T47D (cell line): Measurements from ENCODE around the gene EPHB3.
"Not testable (repeated sequence)": the region's sequence is repeated elsewhere in the genome, so short reads cannot be mapped to it uniquely, and the experiment has no call there.

Experiments
- DNase-seq, 2 experiments: peaks; one replicate each; pipeline versions ENCODE4 v3.0.0 to v3.0.0-alpha.2; 2011 to 2012; ENCODE audit warnings: low read depth in 1 of 2, low spot score in 1 of 2
- JUND ChIP-seq: IDR thresholded peaks from 2 replicates; pipeline ENCODE4 v1.6.1; 2012; ENCODE audit warnings: low read depth
- in situ Hi-C: cut with HindIII; loops from 2 replicates; pipeline ENCODE4 v1.10.0; 2016; ENCODE audit warnings: low sequenced_read_pairs, low pct_unique_long_range_greater_than_20kb

The EPHB3 gene

GRCh38 chr3:184602372-184603150 lies 41.0 kb downstream of the EPHB3 start:
- DNase-seq, result peak; percentile 35 to 72
- in situ Hi-C loops, result no loop called here

DNA sequence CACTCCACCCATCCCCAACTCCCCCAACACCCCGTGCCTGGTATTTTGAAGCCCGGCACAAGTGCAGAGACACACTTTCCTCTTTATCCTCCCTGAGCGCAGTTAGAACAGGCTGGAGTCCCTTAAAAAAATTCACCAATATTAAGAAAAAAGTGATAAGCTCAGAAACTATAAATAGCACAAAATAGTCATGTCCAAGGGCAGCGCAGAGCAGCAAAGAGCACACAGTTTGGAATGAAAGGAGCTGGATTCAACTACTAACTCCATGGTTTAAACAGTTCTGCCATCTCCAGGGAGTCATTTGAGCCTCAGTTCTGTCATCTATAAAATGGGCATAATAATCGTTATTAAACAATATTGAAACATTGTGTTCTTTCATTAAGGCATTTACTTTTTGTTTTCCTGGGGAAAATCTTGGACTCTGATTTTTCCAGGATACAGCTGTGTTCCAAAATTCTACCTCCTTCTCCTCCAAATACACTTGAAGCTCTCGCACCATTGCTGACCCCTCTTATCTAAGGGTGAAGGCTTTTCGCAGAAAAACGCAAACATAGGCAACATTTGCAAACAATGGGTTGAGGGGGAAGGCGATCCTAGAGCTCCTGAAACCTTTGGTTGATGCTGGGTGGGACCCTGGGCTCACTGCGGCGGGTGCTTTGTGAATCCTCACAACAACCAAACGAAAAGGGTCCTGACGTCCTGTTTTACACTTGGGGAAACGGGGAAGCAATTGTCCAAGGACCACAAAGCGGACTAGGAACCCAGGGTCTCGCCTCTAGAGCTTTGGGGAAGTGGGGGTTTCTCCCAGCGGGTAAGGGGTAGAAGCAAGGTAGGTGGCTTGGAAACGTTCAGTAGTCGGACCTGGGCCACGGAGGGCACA lies 41.8 kb downstream of the EPHB3 start:
- in situ Hi-C loops, result no loop called here
- TF ChIP-seq JUND, result no peak
- no peak for DNase-seq

More at GRCh38 chr3:184602372-184603150, 41.0 kb downstream of the EPHB3 start:
- no peak for TF ChIP-seq JUND

GRCh38 chr3:184604039-184604601 lies 42.5 kb downstream of the EPHB3 start:
- in situ Hi-C loops, result no loop called here
- TF ChIP-seq JUND, result no peak
- peak in 1 of 2 experiments; percentile 70 for DNase-seq

DNA sequence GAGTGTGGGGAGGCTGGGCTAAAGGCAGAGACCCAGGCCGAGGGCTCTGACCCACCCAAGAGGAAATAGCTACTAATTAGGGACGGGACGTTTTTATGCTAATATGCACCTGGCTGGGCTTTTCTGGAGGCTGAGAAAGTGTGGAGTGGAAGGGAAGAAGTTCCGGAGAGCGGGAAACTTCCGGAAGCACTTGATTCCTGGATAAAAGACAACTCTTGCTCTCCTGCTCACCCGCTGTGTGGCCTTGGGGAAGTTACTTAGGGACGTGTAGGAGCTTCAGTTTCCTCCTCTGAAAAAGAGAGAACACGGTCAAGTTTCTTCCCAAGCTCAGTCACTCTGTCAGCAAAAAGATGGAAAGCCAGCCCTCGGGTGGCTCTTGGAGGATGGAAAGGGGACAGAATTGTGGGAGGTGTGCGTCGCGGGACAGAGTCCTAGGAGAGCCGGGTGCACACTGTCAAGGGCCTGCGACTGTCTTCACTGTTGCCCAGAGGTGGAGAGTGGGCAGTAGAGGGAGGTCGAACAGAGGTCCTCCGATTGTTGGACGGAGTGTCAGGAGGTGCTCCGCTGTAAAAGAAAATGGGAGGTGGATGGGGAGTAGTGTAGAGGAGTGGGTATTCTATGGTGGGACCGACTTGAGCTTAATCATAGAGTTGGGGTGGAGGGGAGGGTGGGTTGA lies 43.2 kb downstream of the EPHB3 start:
- peak; percentile 48 to 75 for DNase-seq
- in situ Hi-C loops, result no loop called here
- TF ChIP-seq JUND, result no peak

- in situ Hi-C loops, result no loop called here
- TF ChIP-seq JUND, result no peak
- no peak for DNase-seq
These were observed 46.6 kb downstream of the EPHB3 start for GRCh38 chr3:184608209-184608608.

DNA sequence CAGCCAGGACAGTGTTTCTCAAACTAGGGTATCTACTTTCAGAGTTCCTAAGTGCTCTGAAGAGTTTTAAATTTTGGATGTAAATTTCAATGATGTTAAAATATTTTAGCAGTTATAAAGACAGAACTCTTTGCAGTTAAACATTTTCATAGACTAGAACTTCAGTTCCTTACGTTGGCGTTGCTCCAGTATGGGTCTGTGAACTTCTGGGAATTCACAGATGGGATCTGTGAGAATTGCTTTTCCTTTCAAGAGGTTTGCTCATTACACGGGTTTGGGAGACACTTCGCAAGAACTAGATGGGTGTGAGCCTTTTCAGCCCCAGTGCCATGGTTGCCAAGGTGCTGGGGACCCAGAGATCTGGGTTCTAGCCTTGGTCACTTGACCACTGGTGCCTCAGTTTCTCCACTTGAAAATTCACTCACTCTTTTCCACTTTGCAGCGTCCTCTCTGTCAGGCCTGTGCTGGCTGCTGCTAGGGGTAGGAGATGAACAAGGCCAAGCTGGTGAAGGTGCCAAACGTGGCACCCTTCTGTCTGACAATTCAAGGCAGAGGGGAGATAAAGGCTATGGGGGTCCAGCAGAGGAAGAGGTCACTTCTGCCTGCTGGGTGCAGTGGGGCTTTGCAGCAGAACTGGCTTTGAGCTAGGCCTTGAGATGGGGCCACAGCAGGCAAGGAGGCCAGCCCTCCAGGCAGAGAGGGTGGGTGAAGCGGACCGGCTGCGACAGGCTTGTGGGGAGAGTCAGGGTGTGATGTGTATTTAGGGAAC lies 48.1 kb downstream of the EPHB3 start:
- no peak for TF ChIP-seq JUND
- DNase-seq, result no peak
- in situ Hi-C loops, result no loop called here

- no peak for TF ChIP-seq JUND
- in situ Hi-C loops, result no loop called here
- no peak for DNase-seq
These were observed 48.8 kb downstream of the EPHB3 start for GRCh38 chr3:184610245-184610871.

DNA sequence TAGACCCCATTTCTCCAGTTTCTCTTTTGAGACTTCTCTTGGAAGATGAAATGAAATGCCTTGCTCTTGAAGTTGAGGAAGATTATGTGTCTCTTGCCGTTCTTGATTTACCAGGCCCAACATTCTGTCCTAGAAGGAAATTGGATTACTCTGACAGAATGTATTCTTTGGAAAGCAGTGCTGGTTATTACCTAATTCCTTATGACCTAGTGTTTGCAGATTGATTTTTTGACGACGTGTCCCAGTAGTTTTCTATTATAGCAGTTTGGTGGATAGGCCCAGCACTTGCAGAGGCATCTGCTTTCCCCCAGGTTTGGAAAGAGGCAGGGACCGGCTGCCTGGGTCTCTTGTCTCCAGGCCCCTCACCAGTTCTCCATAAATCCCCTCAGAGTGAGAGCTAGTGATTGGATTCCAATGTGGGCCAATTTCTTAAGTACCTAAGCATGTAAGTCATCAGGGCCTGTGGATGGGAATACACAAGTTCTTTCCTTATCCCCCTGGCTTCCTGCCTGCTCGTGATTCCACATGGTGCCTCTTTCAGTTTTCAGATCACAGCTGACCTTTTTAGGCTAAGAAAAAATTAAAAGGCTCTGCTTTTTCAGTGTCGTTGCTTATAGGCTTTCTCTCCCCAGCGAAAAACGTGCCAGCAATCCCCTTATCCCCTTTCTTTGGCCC lies 50.2 kb downstream of the EPHB3 start:
- no peak for DNase-seq
- in situ Hi-C loops, result no loop called here
- TF ChIP-seq JUND, result no peak

DNA sequence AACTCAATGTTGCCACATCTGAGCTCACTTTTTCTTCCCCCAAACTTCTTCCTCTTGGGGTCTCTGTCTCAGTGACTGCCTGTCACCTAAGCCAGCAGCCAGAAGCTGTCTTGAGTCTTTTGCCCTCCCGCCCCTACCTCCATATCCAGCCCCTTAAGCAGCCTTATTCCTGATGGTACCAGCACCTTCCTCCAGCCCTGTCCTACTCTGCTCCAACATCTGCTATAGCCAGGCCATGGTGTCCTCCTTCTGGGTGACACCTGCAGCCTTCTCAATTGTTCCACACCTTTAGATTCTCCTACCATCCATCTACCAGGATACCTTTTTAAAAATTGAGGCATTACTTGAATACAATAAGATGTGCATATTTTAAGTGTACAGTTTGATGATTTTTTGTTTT lies 53.8 kb downstream of the EPHB3 start:
- DNase-seq, result no peak
- TF ChIP-seq JUND, result no peak
- in situ Hi-C loops, result no loop called here

GRCh38 chr3:184616436-184616835 lies 54.9 kb downstream of the EPHB3 start:
- in situ Hi-C loops, result no loop called here
- no peak for TF ChIP-seq JUND
- DNase-seq, result no peak

DNA sequence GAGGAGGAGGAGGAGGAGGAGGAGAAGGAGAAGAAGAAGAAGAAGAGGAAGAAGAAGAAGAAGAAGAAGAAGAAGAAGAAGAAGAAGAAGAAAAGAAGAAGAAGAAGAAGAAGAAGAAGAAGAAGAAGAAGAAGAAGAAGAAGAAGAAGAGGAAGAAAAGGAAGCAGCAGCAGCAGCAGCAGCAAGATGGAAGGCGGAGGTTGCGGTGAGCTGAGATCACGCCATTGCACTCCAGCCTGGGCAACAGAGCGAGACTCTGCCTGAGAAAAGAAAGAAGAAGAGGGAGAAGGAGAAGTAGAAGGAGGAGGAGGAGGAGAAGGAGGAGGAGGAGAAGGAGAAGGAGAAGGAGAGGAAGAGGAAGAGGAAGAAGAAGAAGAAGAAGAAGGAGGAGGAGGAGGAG lies 55.7 kb downstream of the EPHB3 start:
- DNase-seq, result not testable (repeated sequence)

More for the DNA sequence above, 55.7 kb downstream of the EPHB3 start:
- in situ Hi-C loops, result not testable (repeated sequence)
